Fibroblast of skin of abdomen (primary cell): ENCODE results near the gene GPR18.
"Not testable (repeated sequence)": the region's sequence is repeated elsewhere in the genome, so short reads cannot be mapped to it uniquely, and the experiment has no call there.

Experiments used
- DNase-seq: peaks from one replicate; pipeline ENCODE4 v3.0.0-alpha.2; 2013

Gene GPR18

DNA sequence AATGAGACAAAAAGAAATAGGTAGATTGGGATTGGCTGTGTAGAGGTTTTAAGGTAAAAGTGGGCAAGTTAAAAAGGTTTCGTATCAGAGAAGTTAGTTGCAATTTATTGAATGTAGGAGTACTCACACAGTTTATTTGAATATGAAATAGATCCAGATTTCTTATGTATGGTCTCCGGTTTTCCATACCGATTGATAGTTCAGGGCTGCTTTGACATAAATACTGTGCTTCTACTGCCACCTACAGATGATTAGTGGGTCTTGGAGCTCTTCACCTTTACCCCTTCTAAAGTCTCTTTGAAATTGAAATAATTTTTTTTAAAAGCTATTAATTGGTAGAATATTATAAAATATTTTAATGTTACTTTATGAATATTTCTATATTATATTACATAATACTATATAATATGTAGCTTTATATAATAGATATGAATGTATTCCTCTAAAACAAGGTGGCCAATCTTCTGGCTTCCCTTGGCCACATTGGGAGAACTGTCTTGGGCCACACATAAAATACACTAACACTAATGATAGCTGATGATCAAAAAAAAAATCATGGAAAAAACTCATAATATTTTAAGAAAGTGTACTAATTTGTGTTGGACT, 7.7 kb upstream of the GPR18 start:
- peak; percentile 55 for DNase-seq

DNA sequence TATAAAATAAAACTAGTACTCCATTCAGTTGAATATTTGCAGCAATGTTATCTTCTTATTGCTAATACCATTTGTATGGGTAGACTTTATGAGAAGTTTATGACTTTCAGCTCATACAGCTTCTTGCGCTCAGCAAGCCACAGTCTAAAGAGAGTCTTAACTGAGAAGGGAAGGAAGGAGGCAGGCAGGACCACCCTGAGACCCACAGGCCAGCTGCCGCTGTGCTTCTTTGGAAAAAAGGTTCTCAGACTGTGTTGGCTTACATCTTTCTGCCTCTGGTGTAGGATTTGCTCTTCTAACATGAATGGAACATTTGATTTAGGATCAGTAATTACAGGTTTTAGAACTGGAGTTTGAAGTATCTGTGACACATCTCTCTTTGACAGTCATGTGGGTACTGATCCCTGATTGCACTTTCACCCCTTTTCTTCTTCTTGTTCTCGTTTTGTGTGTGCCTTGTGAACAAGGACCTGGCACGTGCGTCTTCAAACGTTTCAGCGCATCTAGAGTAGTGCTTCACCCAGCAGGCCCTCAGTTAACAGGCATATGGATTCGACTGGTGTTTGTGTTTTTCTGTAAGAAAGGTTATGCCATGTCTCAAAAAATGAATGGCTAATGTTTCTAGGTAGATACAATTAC, 7.1 kb upstream of the GPR18 start:
- DNase-seq = no peak

DNA sequence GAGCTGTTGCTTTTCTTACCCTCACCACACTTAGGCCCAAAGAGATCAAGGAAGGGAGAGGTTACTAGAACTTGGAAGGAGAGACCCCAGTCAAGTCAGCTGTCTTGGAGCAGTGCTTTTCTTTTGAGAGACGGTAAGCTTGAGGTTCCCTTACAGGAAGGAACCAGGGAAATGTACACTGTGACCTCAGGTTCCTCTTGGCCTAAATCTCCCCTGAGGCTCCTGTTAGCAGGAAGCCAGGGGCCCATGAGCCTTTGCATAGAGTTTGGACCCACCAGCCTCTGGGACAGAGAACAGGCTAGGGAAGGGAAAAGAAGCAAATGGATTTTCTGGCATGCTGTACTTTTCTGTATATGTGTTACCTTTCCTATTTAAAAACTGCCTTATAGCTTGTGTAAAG, 5.9 kb upstream of the GPR18 start:
- DNase-seq = no peak

DNA sequence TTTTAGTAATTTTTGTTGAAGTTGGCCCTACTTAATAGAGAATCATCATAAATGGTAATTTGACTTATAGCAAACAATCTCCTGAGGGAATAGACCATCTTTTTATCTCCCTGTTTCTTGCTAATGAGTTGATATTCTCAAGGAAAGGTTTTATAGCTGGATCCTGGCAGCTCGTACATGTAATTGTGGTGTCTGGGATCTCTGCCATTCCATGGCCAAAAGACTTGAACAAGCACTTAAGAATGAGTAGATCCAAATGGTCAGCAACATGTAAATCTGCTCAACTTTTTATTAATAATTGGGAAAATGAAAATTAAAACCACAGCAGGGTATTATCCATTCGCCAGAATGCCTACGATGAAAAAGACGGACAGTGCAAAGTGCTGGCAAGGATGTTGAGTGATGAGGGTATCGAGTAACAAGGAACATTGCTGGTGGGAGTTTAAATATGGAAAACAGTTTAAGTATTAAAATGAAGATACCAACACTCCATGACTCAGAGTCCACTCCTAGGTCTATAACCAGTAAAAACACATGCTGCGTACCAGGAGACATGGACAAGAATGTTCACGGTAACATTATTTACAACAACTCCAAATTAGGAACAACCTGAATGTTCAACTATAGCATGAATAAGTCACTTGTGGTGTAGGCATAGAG, 5.1 kb upstream of the GPR18 start:
- no peak for DNase-seq

DNA sequence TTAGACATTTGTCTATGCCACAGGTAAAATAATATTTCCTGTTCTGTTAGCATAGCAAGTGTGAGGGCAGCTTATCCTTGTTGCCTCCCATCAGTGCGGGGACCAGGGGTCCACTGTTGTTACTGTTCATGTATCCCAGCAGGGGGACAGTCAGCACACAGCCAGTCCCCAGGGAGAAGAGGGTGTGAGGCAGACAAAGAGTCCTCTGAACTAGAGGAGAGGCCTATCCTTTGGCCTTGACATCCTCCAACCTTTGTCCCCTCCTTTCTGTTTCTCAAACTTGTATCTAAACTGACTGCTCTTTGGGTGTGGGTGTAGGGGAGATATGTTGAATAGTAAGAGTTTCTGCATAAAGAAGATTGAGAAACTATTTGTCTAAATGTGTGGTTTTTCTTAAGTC, 2.9 kb upstream of the GPR18 start:
- no peak for DNase-seq

DNA sequence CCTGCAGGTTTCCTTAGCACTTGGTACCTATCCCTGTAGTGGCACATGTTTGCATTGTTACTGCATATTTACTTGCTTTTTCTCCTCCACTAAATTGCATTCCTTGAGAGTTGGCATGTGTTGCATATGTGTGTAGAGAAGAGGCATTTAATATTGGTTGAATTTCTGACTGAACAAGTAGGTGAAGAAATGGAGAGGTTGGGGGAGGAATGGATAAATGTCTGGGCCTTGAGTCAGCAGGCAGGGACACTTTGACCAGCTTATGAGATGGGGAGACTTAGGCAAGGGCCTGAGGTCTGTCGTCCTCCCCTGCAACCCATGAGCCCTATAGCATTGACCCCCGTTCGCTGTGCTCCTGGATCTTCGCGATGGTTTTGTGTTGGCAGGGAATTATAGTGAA, 2.0 kb upstream of the GPR18 start:
- no peak for DNase-seq

DNA sequence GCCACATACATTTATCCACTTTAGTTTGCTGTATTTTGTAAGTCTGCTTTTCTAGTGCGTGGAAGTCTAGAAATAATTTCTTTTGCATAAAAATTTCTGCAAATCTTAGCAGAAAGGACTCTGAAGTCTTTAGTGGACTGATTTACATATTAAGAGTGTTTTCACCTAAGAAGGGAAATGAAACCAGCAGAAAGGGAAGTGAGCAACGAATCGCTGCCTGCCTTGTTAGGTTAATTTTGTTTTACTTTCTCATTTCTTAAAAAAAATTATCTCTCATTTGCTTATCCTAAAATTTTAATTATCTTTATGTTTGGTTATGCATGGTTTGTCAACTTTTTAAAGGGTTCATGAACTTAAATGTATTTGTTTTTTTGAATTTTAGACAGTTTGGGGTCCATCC, 767 bp upstream of the GPR18 start:
- DNase-seq = no peak

DNA sequence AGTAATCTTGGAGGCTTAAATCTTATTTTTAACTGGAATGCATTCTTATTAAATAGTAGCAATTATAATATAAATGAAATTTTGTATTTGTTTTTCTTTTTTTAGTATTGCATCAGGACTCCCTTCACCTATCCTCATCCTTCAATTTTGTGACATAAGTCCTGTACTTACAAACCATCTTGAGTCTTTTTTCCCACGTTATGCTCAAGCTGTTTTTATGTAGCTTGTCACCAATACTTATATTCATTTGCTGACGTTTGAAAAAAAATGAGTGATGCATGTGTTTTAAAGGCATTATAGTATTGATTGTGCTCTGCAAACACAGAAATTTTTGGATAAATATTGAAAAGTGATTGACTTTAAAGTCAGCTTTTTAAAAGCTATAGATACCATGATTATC, 888 bp downstream of the GPR18 start:
- DNase-seq = no peak

DNA sequence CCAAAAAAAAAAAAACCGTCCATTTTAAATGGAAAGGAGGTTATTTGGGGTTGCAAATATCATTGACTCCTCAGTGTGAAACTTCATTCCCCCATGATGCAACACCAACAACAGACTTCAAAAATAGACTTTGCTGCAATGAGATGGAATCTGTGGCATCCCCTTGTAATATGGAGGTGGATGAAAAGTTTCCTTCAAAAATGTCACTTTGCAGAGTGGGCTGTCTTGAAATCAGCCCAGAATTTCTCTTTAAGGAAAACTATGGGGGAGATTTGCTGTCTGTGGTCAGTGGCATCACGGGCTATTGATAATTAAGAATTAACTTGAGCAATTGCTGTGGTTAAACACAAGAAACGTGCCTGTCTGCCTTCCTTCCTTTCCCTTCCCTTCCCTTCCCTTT, 1.5 kb downstream of the GPR18 start:
- DNase-seq = peak; percentile 84

DNA sequence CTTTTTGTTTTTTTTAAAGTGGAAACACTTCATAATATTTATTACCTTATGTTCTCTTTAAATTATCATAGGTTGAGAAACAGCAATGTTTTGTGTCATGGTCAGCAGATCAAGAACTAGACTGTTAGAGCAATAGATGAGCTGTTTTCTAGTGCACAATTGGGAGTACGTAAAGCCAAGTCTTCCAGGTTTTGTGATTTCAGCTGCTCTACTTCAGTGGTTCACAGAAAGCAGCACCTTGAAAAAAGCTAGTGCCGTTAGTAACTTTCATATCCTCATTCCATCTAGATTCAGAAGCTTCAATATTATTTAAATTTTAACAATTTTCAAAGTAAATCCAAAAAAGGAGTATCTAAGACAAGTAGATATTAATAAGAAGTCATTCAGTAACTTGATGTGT, 1.9 kb downstream of the GPR18 start:
- DNase-seq = no peak

DNA sequence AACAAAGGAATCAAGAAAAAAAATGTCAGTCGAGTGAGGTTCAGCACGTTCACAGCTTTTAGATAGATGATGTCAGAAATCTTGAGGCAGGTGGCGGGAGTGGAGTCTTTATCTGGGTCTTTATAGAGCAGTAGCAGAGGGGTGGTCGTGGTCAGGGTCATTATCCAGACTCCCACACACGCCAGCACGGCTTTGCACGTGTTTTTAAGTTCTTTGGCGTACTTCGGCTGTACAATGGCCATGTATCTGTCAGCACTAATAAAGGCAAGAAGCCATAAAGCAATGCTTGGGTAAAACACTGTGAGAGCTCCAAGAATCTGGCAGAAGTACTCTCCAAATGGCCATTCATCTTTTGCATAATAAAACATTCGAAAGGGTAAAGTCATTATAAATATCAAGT, 2.9 kb downstream of the GPR18 start:
- no peak for DNase-seq

DNA sequence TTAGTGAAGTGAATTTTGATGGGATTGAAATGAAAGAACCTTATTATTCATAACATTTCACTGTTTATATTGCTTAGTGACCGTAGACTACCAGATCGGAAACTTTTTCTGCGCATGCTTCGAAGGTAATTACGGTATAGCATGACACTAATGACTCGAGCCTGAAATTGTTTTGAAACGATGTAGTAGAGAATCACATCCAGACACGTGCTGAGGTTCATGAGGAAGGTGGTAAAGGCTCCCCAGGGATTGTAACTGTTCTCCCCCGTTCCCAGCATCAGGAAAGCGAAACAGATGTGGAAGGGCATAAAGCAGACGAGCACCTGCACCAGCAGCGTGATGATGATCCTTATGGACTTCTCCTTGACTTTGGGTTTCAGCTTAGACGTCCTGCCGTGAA, 3.3 kb downstream of the GPR18 start:
- DNase-seq = no peak

DNA sequence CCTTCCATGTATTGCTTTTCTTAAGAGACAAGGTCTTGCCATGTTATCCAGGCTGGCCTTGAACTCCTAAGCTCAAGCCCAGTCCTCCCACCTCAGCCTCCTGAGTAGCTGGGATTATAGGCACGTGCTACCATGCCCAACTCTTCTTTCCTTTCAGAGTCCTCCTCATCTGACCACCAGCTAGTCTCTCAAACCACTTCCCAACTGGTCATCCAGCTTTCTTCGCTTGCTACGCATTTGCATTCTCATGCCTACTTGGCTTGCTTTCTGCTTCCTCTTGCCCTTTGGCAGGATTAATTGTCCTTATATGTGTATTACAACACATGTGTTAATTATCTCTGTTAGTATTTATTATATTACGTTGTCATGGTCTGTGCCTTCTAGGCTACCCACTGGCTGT, 6.3 kb downstream of the GPR18 start:
- no peak for DNase-seq

DNA sequence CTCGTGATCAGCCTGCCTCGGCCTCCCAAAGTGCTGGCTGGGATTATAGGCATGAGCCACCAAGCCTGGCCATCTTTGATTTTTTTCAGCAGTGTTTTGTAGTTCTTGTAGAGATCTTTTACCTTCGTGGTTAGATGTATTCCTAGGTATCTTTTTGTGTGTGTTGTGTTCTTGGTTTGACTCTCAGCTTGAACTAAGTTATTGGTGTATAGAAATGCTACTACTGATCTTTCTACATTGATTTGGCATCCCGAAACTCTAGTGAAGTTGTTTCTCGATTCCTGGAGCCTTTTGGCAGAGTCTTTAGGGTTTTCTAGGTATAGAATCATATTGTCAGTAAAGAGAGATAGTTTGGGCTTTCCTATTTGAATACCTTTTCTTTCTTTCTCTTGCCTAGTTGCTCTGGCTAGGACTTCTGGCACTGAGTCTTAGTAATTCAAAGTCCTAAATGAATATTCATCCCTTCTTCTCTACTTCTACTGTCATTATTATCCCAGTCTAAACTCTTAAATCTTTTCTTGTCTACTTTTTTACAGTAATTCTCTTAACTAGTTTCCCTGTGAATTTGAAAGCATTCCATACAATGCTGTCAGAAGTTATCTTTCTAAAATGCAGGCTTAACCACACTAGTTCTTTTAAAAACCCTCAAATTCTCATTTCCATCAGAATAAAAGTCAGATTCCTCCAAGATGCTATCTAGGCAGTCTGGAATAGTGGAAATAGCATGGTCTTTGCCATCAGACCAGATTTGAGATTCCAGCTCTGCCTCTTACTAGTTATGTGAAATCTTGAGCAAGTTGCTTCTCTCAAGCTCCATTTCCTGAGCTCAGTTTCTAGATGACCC, 7.0 kb downstream of the GPR18 start:
- DNase-seq = peak; percentile 13

DNA sequence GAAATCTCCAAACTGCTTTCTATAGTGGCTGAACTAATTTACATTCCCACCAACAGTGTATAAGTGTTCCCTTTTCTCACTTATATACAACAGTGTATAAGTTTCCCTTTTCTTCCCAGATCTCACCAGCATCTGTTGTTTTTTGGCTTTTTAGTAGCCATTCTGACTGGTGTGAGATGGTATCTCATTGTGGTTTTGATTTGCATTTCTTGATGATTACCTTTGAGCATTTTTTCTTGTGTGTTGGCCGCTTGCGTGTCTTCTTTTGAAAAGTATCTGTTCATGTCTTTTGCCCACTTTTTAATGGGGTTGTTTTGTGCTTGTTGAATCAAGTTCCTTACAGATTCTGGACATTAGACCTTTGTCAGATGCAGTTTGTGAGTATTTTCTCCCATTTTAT, 8.6 kb downstream of the GPR18 start:
- not testable (repeated sequence) for DNase-seq

DNA sequence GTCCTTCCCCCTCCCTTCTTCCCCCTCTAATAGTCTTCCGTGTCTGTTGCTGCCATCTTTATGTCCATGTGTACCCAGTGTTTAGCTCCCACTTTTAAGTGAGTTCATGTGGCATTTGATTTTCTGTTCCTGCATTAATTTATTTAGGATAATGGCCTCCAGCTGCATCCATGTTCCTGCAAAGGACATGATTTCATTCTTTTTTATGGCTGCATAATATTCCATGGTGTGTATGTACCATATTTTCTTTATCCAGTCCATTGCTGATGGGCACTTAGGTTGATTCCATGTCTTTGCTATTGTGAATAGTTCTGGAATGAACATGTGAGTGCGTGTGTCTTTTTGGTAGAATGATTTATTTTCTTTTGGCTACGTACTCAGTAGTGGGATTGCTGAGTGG, 9.0 kb downstream of the GPR18 start:
- DNase-seq = not testable (repeated sequence)

DNA sequence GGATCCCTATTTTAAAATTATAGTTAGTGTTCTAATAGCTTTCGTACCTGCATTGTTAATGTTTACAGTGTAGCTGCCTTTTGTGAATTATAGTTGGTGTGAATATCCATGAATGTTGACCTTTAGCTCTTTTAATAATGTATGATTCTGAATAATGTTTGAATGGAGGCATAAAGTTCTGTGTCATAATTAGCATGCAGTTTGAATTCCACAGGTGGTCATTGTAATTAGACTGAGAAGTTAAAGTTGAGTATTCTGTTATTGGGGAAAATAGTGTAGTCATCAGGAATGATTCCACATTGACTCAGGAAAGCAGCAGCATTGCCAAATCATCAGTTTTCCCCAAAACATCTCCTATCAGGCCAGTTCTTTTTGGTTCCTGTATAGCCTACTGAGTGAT, 12.1 kb downstream of the GPR18 start:
- no peak for DNase-seq

DNA sequence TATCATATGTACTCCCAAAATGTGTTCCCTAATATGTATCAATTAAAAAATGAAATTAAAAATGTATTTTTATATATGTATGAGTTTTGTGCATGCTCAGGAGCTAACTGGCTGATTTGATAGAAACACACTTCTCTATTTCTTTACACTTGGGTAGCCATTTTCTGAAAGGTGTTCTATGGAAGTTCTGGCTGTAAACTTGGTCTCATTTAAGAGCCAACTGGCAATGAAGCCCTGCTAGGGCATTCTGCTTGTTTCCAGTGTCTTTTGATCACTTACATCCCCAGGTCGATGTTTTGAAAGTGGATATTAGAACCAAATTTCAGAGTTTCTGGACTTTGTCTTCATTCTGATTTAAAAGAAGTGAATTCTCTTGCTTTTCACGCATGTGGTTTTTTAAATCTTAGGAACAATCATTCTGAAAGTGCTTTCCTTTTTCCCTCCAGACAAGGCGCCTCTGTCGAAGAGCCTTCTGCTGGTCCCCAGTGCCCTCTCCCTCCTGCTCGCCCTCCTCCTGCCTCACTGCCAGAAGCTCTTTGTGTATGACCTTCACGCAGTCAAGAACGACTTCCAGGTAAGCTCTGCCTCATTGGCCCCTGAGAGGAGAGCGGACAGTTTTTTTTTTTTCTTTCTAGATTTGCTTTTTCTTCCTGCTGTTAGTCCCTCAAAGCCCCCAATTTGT, 20.1 kb downstream of the GPR18 start:
- no peak for DNase-seq

DNA sequence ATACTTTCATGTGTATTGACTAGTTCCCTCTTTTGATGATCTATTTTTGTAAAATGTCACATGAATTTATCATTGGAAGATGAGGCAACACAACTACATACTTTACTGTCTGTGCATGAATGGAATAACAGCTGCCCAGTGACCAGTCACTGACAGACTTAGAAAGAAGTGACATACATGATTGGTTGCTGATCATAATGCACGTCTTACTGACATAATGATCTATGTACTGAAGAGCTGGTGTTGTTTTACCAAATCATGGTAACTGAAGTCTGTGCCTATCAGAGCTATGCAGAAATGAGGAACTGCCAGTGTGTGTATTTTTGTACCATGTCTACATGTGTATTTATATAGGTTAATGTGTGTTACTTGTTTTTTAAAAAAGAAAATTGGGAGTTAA, 26.5 kb downstream of the GPR18 start:
- no peak for DNase-seq

DNA sequence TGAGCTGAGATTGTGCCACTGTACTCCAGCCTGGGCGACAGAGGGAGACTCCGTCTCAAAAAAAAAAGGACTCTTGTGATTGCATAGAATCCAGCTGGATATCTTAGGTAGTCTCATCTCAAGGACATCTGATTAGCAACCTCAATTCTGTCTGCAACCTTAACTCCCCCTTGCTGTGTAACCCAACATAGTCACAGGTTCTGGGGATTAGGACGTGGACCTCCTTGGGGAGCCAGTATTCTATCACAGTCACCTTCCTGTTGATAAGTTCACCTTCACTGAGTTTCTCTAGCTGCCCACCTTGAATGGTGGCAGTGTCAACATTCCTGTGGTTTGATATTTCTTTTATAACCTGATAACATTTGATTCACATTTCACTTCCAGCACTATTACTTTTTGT, 27.2 kb downstream of the GPR18 start:
- no peak for DNase-seq

DNA sequence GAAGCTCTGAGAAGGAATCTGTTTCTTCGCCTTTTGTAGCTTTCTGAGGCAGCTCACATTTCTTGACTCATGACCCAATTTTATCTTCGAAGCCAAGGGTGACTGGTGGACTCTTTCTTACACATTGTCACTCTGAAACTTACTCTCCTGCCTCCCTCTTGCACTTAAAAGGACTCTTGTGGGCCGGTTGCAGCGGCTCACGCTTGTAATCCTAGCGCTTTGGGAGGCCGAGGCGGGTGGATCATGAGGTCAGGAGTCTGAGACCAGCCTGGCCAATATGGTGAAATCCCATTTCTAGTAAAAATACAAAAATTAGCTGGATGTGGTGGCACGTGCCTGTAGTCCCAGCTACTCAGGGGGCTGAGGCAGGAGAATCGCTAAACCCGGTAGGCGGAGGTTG, 27.6 kb downstream of the GPR18 start:
- DNase-seq = not testable (repeated sequence)

DNA sequence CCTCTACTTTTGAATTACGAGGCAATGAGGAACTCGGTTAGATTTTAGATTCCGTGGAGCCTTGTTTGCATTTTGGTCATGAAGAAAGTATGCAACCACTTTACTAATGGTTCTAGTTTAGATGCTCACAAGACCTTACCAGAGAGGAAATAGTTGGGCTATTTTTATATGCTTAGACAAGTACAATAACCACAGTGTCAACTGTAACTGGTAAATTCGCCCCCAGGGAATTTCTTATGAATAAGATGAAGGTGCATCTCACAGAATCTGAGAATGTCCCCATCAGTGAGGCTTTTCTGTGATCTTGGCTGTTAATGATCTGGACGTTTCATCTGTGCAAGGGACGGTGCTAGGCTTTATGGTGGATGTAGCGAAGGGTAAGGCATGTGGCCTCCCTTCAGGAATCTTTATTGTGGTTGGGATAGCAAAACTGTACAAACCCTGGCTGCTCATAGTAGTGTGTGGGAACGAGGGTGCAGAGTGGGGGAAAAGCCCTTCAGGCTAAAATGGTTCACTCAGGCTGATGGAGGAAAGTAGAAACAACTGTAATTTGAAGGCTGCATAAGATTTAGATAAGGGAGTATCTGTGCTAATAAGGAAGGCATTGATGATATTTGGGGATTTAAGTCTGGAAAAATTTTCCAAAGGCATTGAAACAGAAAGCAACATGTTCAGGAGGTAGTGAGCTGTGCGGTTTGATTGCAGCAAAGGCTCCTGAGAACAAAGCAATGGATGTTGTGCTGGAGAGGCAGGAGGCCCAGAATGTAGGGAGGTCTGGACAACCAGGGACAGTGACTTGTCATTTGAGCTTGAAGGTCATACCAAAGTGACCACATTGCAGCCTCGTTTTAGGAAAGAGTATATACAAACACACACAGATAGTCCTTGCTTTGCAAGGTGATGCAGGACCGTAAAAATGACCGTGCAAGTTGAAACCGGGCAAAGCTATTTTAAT, 29.2 kb downstream of the GPR18 start:
- peak; percentile 86 for DNase-seq
